Ovary (tissue), 10 donors: Measurements from ENCODE around the gene FZD7. TPM values are rescaled to one million over a fixed set of nuclear protein-coding genes. Genes with fewer than 3 reads are reported as not detected.

Experiments
- DNase-seq, 5 donors: peaks; one replicate each; pipeline ENCODE4 v3.0.0-alpha.2; 2019 to 2020
- H3K27ac ChIP-seq, 2 donors: fragments of 200-600 bp; one replicate each; pipeline versions ENCODE4 v1.5.1 to v1.8.0; 2019 to 2022
- H3K27me3 ChIP-seq: fragments of 200-600 bp; one replicate; pipeline ENCODE4 v1.8.0; 2022
- H3K36me3 ChIP-seq: fragments of 200-600 bp; sonication (generic); one replicate; pipeline ENCODE4 v1.5.1; 2019
- H3K4me1 ChIP-seq: one replicate; pipeline ENCODE4 v1.8.1; 2013; ENCODE audit warnings: mild to moderate bottlenecking, moderate library complexity; ENCODE audit not compliant: insufficient read depth
- H3K4me3 ChIP-seq: fragments of 200-600 bp; sonication (generic); one replicate; pipeline ENCODE4 v1.5.1; 2017
- H3K9me3 ChIP-seq, 2 donors: fragments of 200-600 bp in 1 of 2; sonication (generic) in 1 of 2; one replicate each; pipeline versions ENCODE4 v1.5.1 to v1.8.1; 2013 to 2019; ENCODE audit warnings: mild to moderate bottlenecking in 1 of 2, moderate library complexity in 1 of 2
- CTCF ChIP-seq, 3 donors: fragments of 450-650 bp in 2 of 3; fragments of 200-600 bp in 1 of 3; IDR thresholded peaks; one replicate each; pipeline versions ENCODE4 v1.5.1 to v1.8.0; 2016 to 2022; ENCODE audit warnings: antibody characterized with exemption in 3 of 3, mild to moderate bottlenecking in 1 of 3
- EP300 ChIP-seq: sonication (generic); formaldehyde crosslinking; IDR thresholded peaks from one replicate; pipeline ENCODE4 v1.6.1; 2017; ENCODE audit warnings: antibody characterized with exemption
- POLR2A ChIP-seq: fragments of 450-650 bp; IDR thresholded peaks from one replicate; pipeline ENCODE4 v1.6.1; 2017; ENCODE audit warnings: antibody characterized with exemption, mild to moderate bottlenecking, moderate library complexity
- WGBS, 3 donors: extraction: QIAGEN DNeasy Blood & Tissue Kit in 1 of 3; methylation state at CpG; one replicate each; pipeline versions ENCODE4 v1.1.5 to v1.1.7; 2013 to 2017; 5-methylcytosine and 5-hydroxymethylcytosine counted together
- intact Hi-C, 4 donors: fragments of 100-400 bp; cut with DNase I; formaldehyde crosslinking; loops; one replicate each; pipeline versions ENCODE4 v1.11.0 to v1.15.1; 2022 to 2023
- long read RNA-seq, 3 donors: library from polyadenylated mRNA in 2 of 3; unstranded in 2 of 3; transcript quantifications; one replicate each; pipeline ENCODE4 v2.0.0 and lab custom pipeline, GENCODE V29; 2021 to 2026
- polyA plus RNA-seq, 2 donors: library from polyadenylated mRNA; stranded (reverse); fragments of 200-250 nt in 1 of 2; fragments of 350-450 nt in 1 of 2; fragmentation: Illumina TruSeq in 1 of 2; extraction: RNeasy Lipid Tissue Mini Kit (QIAGEN cat#74804) in 1 of 2; gene quantifications; one replicate each; pipeline ENCODE4 v1.2.3, GENCODE V29; 2013 to 2014
- total RNA-seq, 7 donors: library from RNA; depleted of rRNA in 2 of 7; stranded (reverse); fragments of >200 nt in 2 of 7; fragmentation: NEBNext Ultra II Directional in 3 of 7; extraction: Animal tissue kit (Norgen Biotek cat#: 25700) in 3 of 7; gene quantifications; one replicate each; pipeline versions ENCODE4 v1.1.0 to v1.2.4, GENCODE V29; 2016 to 2023
- donor health status: DM: no; HTN: no; CAD: no; lungs with moderate emphysema.
- donor health status: DM: no; HTN: no; CAD: no.
- donor health status: Bipolar disorder and iron deficiency.
- donor health status: DM: yes; HTN: yes; CAD: no.
- donor health status: DM: no; HTN: no; CAD: no.
- donor health status: DM: yes; HTN: yes; CAD: no.

Gene FZD7
- total RNA-seq, result 10 to 100 TPM; 18.4 to 56.3 (median 35.9) TPM
- polyA plus RNA-seq, result 10 to 100 TPM; 26.8 to 34.8 TPM
- long read RNA-seq, donor 1, transcript FZD7-201 (1 exons, 3,859 nt), result major isoform, 85 of 85 reads
- long read RNA-seq, donor 1, partial matches to known transcripts, result 0 of 85 reads
- long read RNA-seq, donor 1, other reads (novel, unspliced or antisense), result 0 of 85 reads
- long read RNA-seq, donor 2, transcript FZD7-201 (1 exons, 3,859 nt), result major isoform, 7 of 7 reads
- long read RNA-seq, donor 2, partial matches to known transcripts, result 0 of 7 reads
- long read RNA-seq, donor 2, other reads (novel, unspliced or antisense), result 0 of 7 reads
- long read RNA-seq, donor 3, transcript FZD7-201 (1 exons, 3,859 nt), result major isoform, 253 of 253 reads
- long read RNA-seq, donor 3, partial matches to known transcripts, result 0 of 253 reads
- long read RNA-seq, donor 3, other reads (novel, unspliced or antisense), result 0 of 253 reads

- Histone ChIP-seq H3K9me3 (no peaks in the 10 kb centered on the region), H3K4me1 (peaks cover 14% of the 10 kb centered on the region), H3K36me3 (no peaks in the 10 kb centered on the region), H3K27me3 (no peaks in the 10 kb centered on the region), H3K27ac (peak within 1 kb of the TSS; percentile 93 to 95), H3K4me3 (peak within 1 kb of the TSS; percentile 77)
- peak; percentile 95 to 97 (median 96) for DNase-seq
- intact Hi-C loops, result loop anchor here in 2 of 4 donors (5.0 to 10.0 kb wide), 2 partner anchors 179 to 236 kb away; no protein-coding TSS in a partner anchor
- no peak for TF ChIP-seq CTCF (IDR thresholded peaks at IDR 0.05)
- TF ChIP-seq POLR2A, result peak; percentile 72
- TF ChIP-seq EP300, result no peak
- 0 to 1% (median 1%) methylated on average over 63 to 106 of the region's 109 CpGs for WGBS, 3 donors
These were observed at the start of gene FZD7 for GRCh38 chr2:202033317-202034248. Gene FZD7, plus strand, starts transcription at chr2:202033855. Its CDS starts 793 bp downstream, at chr2:202034648.

- TF ChIP-seq CTCF (IDR thresholded peaks at IDR 0.05), result no peak
- no peak for TF ChIP-seq EP300
- no peak for TF ChIP-seq POLR2A
- Histone ChIP-seq H3K9me3 (no peaks in the 10 kb centered on the region), H3K27ac (no peak overlapping the region), H3K4me1 (peaks cover 7% of the 10 kb centered on the region), H3K4me3 (no peak overlapping the region), H3K27me3 (no peaks in the 10 kb centered on the region), H3K36me3 (no peaks in the 10 kb centered on the region)
- whole genome bisulfite sequencing, 3 donors, result 68 to 72% (median 68%) methylated on average over 3 of the region's 3 CpGs
- intact Hi-C loops, result no loop called here
- no peak for DNase-seq
These were observed 49.3 kb upstream of the FZD7 start for GRCh38 chr2:201984333-201984732.

GRCh38 chr2:201984800-201985525 is 48.7 kb upstream of the FZD7 start:
- no peaks in the 10 kb centered on the region for H3K27me3 ChIP-seq
- DNase-seq, result peak in 3 of 5 donors; percentile 12 to 50 (median 31)
- 47 to 52% (median 50%) methylated on average over 12 of the region's 12 CpGs for WGBS, 3 donors
- intact Hi-C loops, result no loop called here
- H3K9me3 ChIP-seq, result no peaks in the 10 kb centered on the region
- H3K27ac ChIP-seq, result no peak overlapping the region
- no peaks in the 10 kb centered on the region for H3K36me3 ChIP-seq
- no peak overlapping the region for H3K4me3 ChIP-seq
- H3K4me1 ChIP-seq, result peaks cover 7% of the 10 kb centered on the region
- TF ChIP-seq CTCF (IDR thresholded peaks at IDR 0.05) (no peak), POLR2A (no peak), EP300 (no peak)
